Endodermal cell (in vitro differentiated cells): Measurements from ENCODE around the gene FBN2. TPM values are rescaled to one million over a fixed set of nuclear protein-coding genes. Genes with fewer than 3 reads are reported as not detected.

Experiments used
- DNase-seq: peaks from one replicate; pipeline ENCODE4 v3.0.0-alpha.2; 2017
- H3K27ac ChIP-seq: 2 replicates; pipeline ENCODE4 v1.5.1; 2013; ENCODE audit warnings: mild to moderate bottlenecking, low read depth, low read length, moderate library complexity
- H3K27me3 ChIP-seq: 2 replicates; pipeline ENCODE4 v1.6.1; 2013; ENCODE audit warnings: mild to moderate bottlenecking, low read length, moderate library complexity; ENCODE audit not compliant: insufficient read depth, control insufficient read depth, poor library complexity, severe bottlenecking
- H3K36me3 ChIP-seq: 2 replicates; pipeline ENCODE4 v1.7.0; 2013; ENCODE audit warnings: mild to moderate bottlenecking, low read length, moderate library complexity; ENCODE audit not compliant: control insufficient read depth, insufficient read depth
- H3K4me1 ChIP-seq: one replicate; pipeline ENCODE4 v1.7.0; 2013; ENCODE audit warnings: low read length; ENCODE audit not compliant: control insufficient read depth, insufficient read depth
- H3K4me3 ChIP-seq: 2 replicates; pipeline ENCODE4 v1.5.1; 2013; ENCODE audit warnings: mild to moderate bottlenecking, low read length, moderate library complexity
- H3K9ac ChIP-seq: 2 replicates; pipeline ENCODE4 v1.6.1; 2013; ENCODE audit warnings: mild to moderate bottlenecking, low read length, moderate library complexity; ENCODE audit not compliant: poor library complexity, severe bottlenecking; ENCODE audit errors: extremely low read depth
- H3K9me3 ChIP-seq: 2 replicates; pipeline ENCODE4 v1.6.1; 2013; ENCODE audit warnings: mild to moderate bottlenecking, low read length, moderate library complexity; ENCODE audit not compliant: control insufficient read depth
- H3K27ac Mint-ChIP-seq: 2 replicates; pipeline ENCODE4 v1.8.0; 2020; ENCODE audit warnings: mixed read lengths
- H3K27me3 Mint-ChIP-seq: 2 replicates; pipeline ENCODE4 v1.8.0; 2021; ENCODE audit warnings: mild to moderate bottlenecking, mixed read lengths; ENCODE audit not compliant: insufficient read depth
- H3K36me3 Mint-ChIP-seq: 2 replicates; pipeline ENCODE4 v1.8.0; 2020; ENCODE audit warnings: low read depth, mixed read lengths
- H3K4me1 Mint-ChIP-seq: 2 replicates; pipeline ENCODE4 v1.8.0; 2020; ENCODE audit warnings: mixed read lengths
- H3K4me3 Mint-ChIP-seq: 2 replicates; pipeline ENCODE4 v1.8.0; 2020; ENCODE audit warnings: mild to moderate bottlenecking, moderate library complexity, mixed read lengths
- H3K9me3 Mint-ChIP-seq: 2 replicates; pipeline ENCODE4 v1.8.0; 2020; ENCODE audit warnings: mild to moderate bottlenecking, mixed read lengths
- WGBS, 2 experiments: methylation state at CpG; one replicate each; pipeline versions ENCODE4 v1.1.5 to v1.1.7; 2013; ENCODE audit warnings: missing lambda C conversion rate in 2 of 2, mixed read lengths in 1 of 2; ENCODE audit not compliant: insufficient coverage in 1 of 2, insufficient read length in 1 of 2; 5-methylcytosine and 5-hydroxymethylcytosine counted together
- total RNA-seq, 2 donors: library from RNA; stranded (reverse); fragmentation: NEBNext Ultra II Directional in 1 of 2; extraction: Animal tissue kit (Norgen Biotek cat#: 25700) in 1 of 2; gene quantifications; 2 replicates in 1 of 2; 3 replicates in 1 of 2; pipeline ENCODE4 v1.2.1, GENCODE V29; 2021
- TF ChIP-seq, protein P1 (sequence below): fragments of 200-600 bp; sonication (generic); conservative IDR thresholded peaks from 2 replicates; pipeline ENCODE4 v1.5.0; 2021; ENCODE audit warnings: antibody characterized with exemption, mild to moderate bottlenecking

FBN2 gene
- total RNA-seq, 2 donors from 2014 or later, result 131 to 212 TPM

DNA sequence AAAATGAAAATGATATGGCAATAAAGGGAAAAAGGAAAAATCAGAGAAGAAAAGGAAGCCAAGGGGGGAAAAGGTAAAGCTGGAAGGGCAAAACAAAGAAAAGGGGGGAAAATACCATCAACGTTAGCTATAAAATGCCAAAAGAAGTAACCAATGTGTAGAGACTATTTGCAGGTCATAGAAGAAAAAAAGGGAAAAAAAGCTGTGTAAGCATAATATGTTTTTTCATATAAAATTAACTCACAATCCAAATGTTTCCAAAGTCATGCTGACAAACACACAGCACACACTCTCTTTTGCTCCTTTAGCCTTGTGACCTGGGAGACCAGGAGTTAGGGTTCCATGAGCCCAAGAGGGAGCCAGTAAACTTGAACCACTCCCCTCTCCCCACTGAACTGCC lies 18.2 kb downstream of the FBN2 start:
- WGBS, 2 experiments, result 97% methylated on average over 1 of the region's 1 CpG; no CpG with 5 or more reads in 1 of the 2 experiments
- Mint-ChIP-seq H3K4me1 (peaks cover 4% of the 10 kb centered on the region), H3K4me3 (no peak overlapping the region), H3K27me3 (no peaks in the 10 kb centered on the region), H3K27ac (no peak overlapping the region), H3K9me3 (no peaks in the 10 kb centered on the region), H3K36me3 (peaks cover 52% of the 10 kb centered on the region)
- no peaks in the 10 kb centered on the region for H3K9me3 ChIP-seq
- no peak overlapping the region for H3K27ac ChIP-seq
- peaks cover 50% of the 10 kb centered on the region for H3K36me3 ChIP-seq
- H3K4me1 ChIP-seq, result no peaks in the 10 kb centered on the region
- H3K27me3 ChIP-seq, result no peaks in the 10 kb centered on the region
- no peak overlapping the region for H3K4me3 ChIP-seq
- TF ChIP-seq, protein P1, sequence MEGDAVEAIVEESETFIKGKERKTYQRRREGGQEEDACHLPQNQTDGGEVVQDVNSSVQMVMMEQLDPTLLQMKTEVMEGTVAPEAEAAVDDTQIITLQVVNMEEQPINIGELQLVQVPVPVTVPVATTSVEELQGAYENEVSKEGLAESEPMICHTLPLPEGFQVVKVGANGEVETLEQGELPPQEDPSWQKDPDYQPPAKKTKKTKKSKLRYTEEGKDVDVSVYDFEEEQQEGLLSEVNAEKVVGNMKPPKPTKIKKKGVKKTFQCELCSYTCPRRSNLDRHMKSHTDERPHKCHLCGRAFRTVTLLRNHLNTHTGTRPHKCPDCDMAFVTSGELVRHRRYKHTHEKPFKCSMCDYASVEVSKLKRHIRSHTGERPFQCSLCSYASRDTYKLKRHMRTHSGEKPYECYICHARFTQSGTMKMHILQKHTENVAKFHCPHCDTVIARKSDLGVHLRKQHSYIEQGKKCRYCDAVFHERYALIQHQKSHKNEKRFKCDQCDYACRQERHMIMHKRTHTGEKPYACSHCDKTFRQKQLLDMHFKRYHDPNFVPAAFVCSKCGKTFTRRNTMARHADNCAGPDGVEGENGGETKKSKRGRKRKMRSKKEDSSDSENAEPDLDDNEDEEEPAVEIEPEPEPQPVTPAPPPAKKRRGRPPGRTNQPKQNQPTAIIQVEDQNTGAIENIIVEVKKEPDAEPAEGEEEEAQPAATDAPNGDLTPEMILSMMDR, result no peak
- DNase-seq, result no peak
- no peak overlapping the region for H3K9ac ChIP-seq

DNA sequence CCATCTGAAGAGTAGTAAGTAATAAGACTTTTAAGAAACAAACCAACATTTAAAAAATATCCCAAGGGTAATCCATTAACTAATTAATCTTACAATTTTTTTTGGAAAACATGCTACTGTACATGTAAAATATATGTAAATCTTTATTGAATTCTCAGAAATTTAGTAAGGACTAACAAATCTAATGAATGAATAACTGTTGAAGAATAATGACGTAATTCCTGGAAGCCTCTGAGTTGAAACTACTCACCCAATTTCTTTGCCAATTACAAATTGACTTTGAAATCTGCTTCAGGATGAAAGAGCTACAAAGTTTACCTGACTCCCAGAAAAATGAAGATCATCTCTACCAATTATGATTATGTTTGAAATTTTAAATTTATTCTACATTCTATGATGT lies 21.1 kb downstream of the FBN2 start:
- WGBS, 2 experiments, result 100% methylated on average over 1 of the region's 1 CpG; no CpG with 5 or more reads in 1 of the 2 experiments
- H3K4me1 ChIP-seq, result peaks cover 3% of the 10 kb centered on the region
- no peaks in the 10 kb centered on the region for H3K9me3 ChIP-seq
- no peak overlapping the region for H3K4me3 ChIP-seq
- H3K36me3 Mint-ChIP-seq, result peaks cover 38% of the 10 kb centered on the region
- H3K27me3 ChIP-seq, result no peaks in the 10 kb centered on the region
- H3K4me1 Mint-ChIP-seq, result peaks cover 6% of the 10 kb centered on the region
- no peak overlapping the region for H3K9ac ChIP-seq
- no peak overlapping the region for H3K27ac ChIP-seq
- peaks cover 45% of the 10 kb centered on the region for H3K36me3 ChIP-seq
- no peaks in the 10 kb centered on the region for H3K9me3 Mint-ChIP-seq
- no peak overlapping the region for H3K4me3 Mint-ChIP-seq
- DNase-seq, result no peak
- TF ChIP-seq, protein P1, result no peak
- H3K27me3 Mint-ChIP-seq, result no peaks in the 10 kb centered on the region
- H3K27ac Mint-ChIP-seq, result no peak overlapping the region

DNA sequence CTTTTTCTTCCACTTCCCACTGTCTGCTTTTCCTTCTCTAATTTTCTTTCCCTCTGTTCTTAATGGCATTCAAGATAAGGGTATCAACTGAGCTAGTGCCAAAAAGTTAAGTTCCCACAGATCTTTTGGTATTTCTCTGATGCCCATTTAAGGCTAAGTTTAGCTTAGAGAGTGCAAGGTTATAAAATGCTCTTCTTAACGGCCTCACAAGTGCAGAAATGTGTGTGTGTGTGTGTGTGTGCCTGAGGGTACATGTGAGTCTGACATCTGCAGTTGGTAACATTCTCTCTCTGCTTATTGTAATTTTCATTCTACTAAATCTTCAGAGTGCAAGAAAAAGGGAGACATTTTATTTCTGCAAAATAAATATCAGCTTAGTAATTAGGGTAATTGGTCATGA lies 24.2 kb downstream of the FBN2 start:
- Histone ChIP-seq H3K27ac (no peak overlapping the region), H3K9ac (no peak overlapping the region), H3K27me3 (no peaks in the 10 kb centered on the region), H3K4me3 (no peak overlapping the region), H3K4me1 (peaks cover 3% of the 10 kb centered on the region), H3K36me3 (peaks cover 36% of the 10 kb centered on the region), H3K9me3 (no peaks in the 10 kb centered on the region)
- WGBS, 2 experiments, result 90% methylated on average over 1 of the region's 1 CpG; no CpG with 5 or more reads in 1 of the 2 experiments
- H3K4me1 Mint-ChIP-seq, result peaks cover 6% of the 10 kb centered on the region
- no peak overlapping the region for H3K27ac Mint-ChIP-seq
- TF ChIP-seq, protein P1, result no peak
- H3K36me3 Mint-ChIP-seq, result peaks cover 28% of the 10 kb centered on the region
- no peak overlapping the region for H3K4me3 Mint-ChIP-seq
- no peaks in the 10 kb centered on the region for H3K27me3 Mint-ChIP-seq
- no peak for DNase-seq
- no peaks in the 10 kb centered on the region for H3K9me3 Mint-ChIP-seq
